Dermis blood vessel endothelial cell (primary cell): ENCODE measurements around the gene DLX4. TPM values are rescaled to one million over a fixed set of nuclear protein-coding genes. Genes with fewer than 3 reads are reported as not detected.

Source experiments
- DNase-seq: peaks from one replicate; pipeline ENCODE4 v3.0.0; 2010
- total RNA-seq: library from RNA; depleted of rRNA; stranded (reverse); fragments of >200 nt; gene quantifications from 2 replicates; pipeline ENCODE4 v1.2.3, GENCODE V29; 2014

The DLX4 gene
- not detected in 2 replicates for total RNA-seq

DNA sequence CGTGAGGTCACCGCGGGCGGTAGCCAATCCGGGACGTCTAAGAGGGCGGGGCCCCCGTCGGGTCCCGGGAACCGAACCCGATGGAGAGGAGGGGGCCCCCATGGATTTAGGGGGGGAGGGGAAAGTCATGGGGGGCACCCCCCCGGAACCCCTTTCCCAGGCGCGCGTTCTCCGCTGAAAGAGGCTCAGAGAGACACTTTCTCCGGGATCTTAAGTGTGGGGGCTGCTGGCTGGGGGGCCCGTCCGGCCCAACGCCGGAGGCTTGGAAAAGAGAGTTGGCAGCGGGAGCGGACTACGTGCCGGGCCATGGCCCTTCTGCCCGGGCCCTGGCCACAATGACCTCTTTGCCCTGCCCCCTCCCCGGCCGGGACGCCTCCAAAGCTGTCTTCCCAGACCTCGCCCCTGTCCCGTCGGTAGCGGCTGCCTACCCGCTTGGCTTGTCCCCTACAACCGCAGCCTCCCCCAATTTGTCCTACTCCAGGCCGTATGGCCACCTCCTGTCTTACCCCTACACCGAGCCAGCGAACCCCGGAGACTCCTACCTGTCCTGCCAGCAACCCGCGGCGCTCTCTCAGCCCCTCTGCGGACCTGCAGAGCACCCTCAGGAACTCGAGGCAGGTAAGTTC, at the start of gene DLX4:
DLX4 (plus strand) TSS at position 57 of the 626 bp plus-strand sequence; CDS start at position 336, 279 bp downstream.
- DNase-seq, result peak; percentile 38

DNA sequence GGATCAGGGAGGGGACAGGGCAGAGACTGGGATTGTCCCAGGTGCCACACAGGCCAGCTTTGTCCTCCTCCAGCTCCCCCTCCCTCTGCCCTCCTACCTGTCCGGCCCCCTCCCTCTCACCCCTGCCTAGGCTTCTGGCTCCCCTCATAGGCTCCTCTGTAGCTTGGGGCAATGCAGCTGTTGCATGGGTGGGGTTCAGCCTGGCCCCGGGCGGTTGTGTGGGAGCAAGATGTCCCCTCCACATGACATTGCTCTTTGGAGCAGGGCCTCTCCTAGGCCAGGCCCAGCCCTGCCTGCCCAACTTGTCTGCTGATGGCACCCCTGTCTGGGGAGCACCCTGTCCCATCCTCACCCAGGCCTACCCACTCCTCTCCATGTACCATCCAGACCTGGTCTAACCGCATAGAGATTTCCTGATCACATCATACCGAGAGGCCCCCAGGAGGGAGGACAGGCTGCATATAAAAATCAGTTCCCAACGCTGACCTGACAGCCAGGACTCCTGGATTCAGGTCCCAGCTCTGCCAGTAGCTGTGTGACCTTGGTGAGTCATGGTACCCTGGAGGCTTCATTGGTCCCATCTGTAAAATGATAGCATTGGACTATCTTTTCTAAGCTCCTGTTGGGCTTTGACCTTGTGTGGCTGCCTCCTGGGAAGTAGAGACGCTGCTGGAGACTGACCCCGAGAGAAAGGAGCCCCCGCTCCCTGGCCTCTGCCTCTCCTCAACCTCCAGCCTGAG, 48.8 kb upstream of the DLX4 start:
- DNase-seq, result no peak

- no peak for DNase-seq
Observed at GRCh38 chr17:49922095-49922494, 46.9 kb upstream of the DLX4 start.

DNA sequence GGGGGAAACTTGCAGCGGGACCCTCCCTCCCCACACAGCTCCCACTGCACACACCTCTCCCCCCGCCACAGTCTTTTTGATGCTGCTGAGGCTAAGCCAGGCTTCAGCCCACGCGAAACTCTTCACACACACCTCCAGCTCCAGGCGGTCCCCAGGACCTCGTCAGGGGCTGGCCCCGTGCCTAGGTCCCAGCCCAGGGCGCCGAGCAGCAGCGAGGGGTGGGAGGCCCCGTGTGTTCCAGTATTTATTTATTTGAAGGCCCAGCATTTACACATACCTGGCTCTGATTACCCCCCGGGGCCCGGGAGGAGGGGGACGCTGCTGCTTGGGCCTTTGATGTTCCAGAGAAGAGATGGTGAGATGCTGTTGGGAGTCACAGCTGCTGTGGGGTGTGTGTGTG, 44.9 kb upstream of the DLX4 start:
- DNase-seq, result no peak

DNA sequence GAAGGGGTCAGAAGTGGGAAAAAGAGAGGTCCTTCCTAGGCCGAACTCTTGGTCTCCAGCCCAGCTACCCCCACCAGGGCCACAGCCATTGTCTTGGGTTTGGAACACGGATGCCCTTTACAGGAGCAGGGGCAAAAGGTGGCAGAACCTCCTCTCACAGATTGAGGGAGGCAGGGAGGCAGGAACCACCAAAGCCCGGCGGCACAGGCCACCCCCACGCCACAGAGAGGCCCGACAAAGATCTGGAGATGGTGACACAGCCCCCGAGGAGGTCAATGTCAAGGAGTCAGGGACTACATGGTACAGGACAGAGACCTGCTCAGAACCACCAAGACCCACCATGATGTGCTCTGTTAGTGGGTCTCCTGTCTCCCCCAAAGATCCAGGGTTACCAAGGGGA, 44.4 kb upstream of the DLX4 start:
- DNase-seq, result no peak

GRCh38 chr17:49925921-49926320, 43.1 kb upstream of the DLX4 start:
- no peak for DNase-seq

DNA sequence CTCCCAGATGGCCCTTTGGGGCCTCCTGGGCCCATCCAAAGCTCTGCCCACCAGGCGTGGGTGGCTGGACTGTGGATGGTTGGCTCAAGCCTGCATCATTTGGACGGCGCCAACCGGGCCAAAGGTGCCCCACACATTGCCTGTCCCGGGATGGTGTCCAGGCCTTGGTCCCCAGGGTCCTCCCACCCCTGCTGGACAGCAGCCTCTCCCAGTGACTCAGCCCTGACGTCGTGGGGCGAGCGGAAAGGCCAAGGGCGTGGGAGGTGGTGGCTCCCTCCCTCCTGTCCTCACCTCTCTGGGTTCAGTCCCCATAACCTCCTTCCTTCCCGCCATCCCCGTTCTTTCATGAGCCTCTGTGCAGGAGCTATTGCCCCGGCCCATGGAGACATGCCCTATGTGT, 42.1 kb upstream of the DLX4 start:
- no peak for DNase-seq

DNA sequence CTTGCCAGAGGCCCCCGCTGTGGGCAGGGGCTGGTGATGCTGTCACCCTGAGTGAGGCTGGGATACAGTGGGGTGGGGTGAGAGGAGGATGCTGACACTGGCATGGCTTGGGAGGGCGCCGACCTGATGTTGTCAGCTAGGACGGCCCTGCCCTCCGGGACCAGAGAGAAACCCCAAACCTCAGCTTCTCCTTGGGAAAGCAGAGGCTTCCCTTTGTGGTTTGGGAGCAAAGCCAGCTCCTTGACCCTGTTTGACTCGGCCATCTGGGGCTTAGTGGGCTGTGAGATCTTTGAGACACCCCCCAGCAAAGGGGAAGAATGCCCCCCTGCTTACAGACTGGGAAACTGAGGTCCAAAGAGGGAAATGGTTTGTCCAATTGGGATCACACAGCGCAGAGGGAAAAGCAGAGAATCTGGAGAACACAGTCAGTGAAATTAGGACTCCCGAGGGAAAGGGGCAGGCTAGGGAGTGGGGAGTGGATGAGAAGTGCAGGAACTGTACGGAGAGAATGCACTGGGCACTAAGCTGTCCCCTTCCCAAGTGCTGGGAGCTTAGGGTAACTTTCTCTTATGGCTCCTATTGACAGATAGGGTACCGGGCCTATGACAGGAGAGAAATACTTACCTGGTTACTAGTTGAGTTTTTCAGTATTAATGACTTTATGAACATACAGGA, 40.7 kb upstream of the DLX4 start:
- DNase-seq, result no peak

GRCh38 chr17:49928837-49929475, 40.0 kb upstream of the DLX4 start:
- DNase-seq, result no peak

GRCh38 chr17:49930880-49931279, 38.1 kb upstream of the DLX4 start:
- DNase-seq, result no peak

GRCh38 chr17:49931416-49932137, 37.4 kb upstream of the DLX4 start:
- no peak for DNase-seq

DNA sequence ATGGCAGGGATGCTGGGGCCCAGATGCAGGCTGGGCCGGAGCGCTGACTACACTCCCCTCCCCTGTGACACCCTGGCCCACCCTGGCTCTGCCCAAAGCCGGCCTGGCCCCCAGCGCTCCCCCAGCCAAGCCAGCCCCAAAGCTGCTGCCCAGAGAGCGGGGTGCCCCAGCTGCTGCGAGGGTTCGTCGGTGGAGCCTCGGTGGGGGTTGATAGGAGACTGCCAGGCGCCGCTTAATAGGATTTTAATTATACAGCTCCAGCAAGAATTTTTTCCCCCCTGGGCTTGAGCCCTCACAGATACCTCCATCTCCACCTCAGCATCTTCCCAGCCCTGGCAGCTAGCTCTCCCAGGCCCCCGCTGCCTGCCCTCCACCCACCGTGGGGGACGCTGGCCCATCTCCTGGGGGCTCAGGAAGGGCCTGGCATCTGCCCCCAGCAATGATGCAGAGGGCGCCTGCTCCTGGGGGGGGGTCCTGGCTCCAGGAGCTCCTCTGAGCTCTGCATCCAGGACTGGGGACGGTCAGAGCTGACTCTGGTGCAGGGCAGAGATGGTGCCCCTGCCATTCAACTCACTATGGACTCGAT, 36.8 kb upstream of the DLX4 start:
- no peak for DNase-seq

- DNase-seq, result no peak
Observed at GRCh38 chr17:49932901-49933300, 36.1 kb upstream of the DLX4 start.

GRCh38 chr17:49935526-49936210, 33.3 kb upstream of the DLX4 start:
- DNase-seq, result no peak

GRCh38 chr17:49936386-49936785, 32.6 kb upstream of the DLX4 start:
- no peak for DNase-seq

GRCh38 chr17:49939318-49939717, 29.7 kb upstream of the DLX4 start:
- DNase-seq, result no peak

DNA sequence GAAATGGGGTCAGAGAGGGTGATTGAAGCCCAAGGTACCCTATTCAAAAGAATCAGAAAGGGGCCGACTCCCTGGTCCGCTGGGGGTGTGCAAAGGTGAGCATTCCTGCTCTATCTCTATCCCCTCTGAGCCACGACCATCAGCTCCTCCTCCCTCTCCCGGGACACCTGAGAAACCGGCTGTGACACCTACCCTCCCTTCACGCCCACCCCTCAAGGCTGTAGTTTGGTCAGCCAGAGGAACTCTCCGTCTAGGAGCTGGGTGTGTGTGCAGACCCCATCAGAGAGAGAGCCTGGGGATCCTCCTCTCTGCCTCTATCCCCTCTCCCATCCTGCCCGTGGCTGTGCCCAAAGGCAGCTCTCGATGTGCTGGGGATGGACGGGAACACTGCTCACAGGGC, 27.6 kb upstream of the DLX4 start:
- no peak for DNase-seq

- no peak for DNase-seq
Observed at GRCh38 chr17:49942947-49943346, 26.0 kb upstream of the DLX4 start.

DNA sequence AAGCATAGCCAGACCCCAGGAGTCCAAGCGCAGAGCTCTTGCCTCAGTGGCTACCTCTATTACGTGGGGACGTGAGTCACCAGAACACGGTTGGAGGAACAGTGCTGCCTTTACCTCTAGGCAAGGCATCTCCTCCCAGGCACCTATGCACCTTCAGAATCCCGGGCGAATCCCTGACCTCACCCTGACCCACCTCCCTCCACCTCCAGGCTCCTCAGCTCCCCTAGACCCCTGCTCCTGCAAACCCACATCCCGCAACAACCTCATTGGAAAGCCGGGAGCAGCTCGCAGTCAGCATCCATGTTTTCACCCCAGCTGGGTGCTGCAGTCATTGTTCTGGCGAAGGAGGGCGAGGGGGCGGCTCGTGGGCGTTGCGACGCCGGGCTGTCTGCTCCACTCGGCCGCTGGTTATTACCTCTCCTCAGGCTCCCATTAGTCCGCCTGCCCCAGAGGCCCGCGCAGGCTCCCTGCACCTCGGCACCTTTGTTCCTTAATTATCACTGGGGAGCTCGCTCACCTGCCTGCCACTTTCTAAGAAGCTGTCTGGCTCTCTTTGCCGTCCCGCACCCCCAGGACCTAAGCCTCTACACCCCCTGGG, 24.6 kb upstream of the DLX4 start:
- peak; percentile 9 for DNase-seq

DNA sequence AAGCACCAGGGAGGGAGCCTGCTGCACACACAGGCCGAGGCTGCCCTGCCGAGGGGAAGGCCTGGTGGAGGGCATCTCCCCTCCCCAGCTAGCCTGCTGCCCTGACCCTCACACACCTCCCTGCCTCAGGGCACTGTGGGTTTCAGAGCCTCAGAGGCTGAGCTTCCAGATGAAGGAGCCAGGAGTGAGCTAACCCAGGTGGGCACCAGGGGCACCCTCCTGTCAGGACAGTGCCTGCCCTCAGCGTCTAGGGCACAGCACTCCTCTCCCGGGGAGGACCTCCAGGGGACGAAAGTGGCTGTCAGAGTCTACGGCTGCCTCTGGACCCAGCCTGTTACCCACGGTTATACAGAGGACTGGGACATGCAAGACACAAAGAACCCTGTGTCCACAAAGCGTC, 22.8 kb upstream of the DLX4 start:
- DNase-seq, result no peak

DNA sequence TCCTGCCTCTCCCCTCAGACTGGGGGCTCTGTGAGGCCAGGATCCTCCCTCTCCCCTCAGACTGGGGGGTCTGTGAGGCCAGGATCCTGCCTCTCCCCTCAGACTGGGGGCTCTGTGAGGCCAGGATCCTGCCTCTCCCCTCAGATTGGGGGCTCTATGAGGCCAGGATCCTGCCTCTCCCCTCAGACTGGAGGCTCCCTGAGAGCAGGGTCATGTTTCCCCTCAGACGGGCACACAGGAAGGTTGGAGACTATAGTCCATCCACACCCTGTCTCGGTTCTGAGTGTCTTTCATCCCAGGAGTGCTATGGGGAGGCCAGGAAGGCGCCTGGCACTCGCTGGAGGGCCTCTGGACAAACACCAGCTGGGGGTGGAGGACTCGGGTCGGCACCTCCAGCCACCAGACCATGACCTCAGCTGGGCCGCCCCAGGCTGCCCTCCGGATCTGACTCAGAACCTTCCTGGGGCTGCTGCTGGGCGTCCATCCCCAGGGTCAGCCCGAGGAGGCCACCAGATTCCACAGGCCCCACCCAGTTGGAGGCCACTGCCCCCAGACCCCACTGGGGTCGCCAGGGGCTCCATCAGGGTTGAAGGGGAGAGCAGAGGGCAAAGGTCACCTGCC, 21.9 kb upstream of the DLX4 start:
- no peak for DNase-seq
